Measurements from ENCODE around the gene DHDH.

DHDH gene

GRCh38 chr19:48938256-48938655, 4.8 kb downstream of the DHDH start:
- H3K4me3 ChIP-seq (IDR thresholded peaks at IDR 0.05; ENCODE audit: insufficient read depth, low read depth, low read length) = no peak overlapping the region
- TF ChIP-seq, protein P1, sequence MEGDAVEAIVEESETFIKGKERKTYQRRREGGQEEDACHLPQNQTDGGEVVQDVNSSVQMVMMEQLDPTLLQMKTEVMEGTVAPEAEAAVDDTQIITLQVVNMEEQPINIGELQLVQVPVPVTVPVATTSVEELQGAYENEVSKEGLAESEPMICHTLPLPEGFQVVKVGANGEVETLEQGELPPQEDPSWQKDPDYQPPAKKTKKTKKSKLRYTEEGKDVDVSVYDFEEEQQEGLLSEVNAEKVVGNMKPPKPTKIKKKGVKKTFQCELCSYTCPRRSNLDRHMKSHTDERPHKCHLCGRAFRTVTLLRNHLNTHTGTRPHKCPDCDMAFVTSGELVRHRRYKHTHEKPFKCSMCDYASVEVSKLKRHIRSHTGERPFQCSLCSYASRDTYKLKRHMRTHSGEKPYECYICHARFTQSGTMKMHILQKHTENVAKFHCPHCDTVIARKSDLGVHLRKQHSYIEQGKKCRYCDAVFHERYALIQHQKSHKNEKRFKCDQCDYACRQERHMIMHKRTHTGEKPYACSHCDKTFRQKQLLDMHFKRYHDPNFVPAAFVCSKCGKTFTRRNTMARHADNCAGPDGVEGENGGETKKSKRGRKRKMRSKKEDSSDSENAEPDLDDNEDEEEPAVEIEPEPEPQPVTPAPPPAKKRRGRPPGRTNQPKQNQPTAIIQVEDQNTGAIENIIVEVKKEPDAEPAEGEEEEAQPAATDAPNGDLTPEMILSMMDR (conservative IDR thresholded peaks at IDR 0.05; ENCODE audit: low read depth, low read length) = no peak
- peaks cover 22% of the 10 kb centered on the region for H3K27me3 ChIP-seq (ENCODE audit: insufficient read depth, low read depth)

GRCh38 chr19:48940902-48941301, 7.4 kb downstream of the DHDH start:
- no peaks in the 10 kb centered on the region for H3K79me2 ChIP-seq (ENCODE audit: insufficient read depth, low read depth)
- H2AFZ ChIP-seq (ENCODE audit: low read depth) = no peak overlapping the region
- no peaks in the 10 kb centered on the region for H3K4me1 ChIP-seq (ENCODE audit: low read depth, poor library complexity, severe bottlenecking)
- no peaks in the 10 kb centered on the region for H4K20me1 ChIP-seq (ENCODE audit: insufficient read depth)
- no peak overlapping the region for H3K27ac ChIP-seq
- no peak overlapping the region for H3K4me2 ChIP-seq
- TF ChIP-seq, protein P1 (conservative IDR thresholded peaks at IDR 0.05; ENCODE audit: low read depth, low read length) = no peak
- no peaks in the 10 kb centered on the region for H3K36me3 ChIP-seq (ENCODE audit: insufficient read depth)
- peaks cover 4% of the 10 kb centered on the region for H3K27me3 ChIP-seq (ENCODE audit: insufficient read depth, low read depth)
- H3K9ac ChIP-seq = no peak overlapping the region
- no peak overlapping the region for H3K4me3 ChIP-seq (IDR thresholded peaks at IDR 0.05; ENCODE audit: insufficient read depth, low read depth, low read length)

More at GRCh38 chr19:48938256-48938655, 4.8 kb downstream of the DHDH start:
- no peak overlapping the region for H3K9ac ChIP-seq
- H3K4me1 ChIP-seq (ENCODE audit: low read depth, poor library complexity, severe bottlenecking) = peaks cover 5% of the 10 kb centered on the region
- no peaks in the 10 kb centered on the region for H3K79me2 ChIP-seq (ENCODE audit: insufficient read depth, low read depth)
- no peak overlapping the region for H3K27ac ChIP-seq
- no peaks in the 10 kb centered on the region for H3K36me3 ChIP-seq (ENCODE audit: insufficient read depth)
- no peak overlapping the region for H2AFZ ChIP-seq (ENCODE audit: low read depth)
- no peak overlapping the region for H3K4me2 ChIP-seq
- no peaks in the 10 kb centered on the region for H4K20me1 ChIP-seq (ENCODE audit: insufficient read depth)

- H3K9ac ChIP-seq = no peak overlapping the region
- no peak overlapping the region for H3K4me2 ChIP-seq
Measured at GRCh38 chr19:48943081-48943480, 9.6 kb downstream of the DHDH start.

DNA sequence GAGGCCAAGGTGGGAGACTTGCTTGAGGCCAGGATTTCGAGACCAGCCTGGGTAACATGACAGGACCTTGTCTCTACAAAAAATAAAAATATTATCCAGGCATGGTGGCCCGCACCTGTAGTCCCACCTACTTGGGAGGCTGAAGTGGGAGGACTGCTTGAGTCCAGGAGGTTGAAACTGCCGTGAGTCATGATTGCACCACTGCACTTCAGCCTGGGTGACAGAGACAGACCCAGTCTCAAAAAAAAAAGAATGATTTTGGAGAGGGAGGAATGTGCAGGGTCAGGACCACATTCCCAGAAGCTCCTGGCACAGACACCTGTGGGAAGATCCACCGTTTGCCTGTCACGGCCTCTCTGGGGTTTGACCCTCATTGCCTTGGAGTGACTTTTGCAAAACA, 11.9 kb downstream of the DHDH start:
- no peaks in the 10 kb centered on the region for H3K27me3 ChIP-seq (ENCODE audit: insufficient read depth, low read depth)
- H3K79me2 ChIP-seq (ENCODE audit: insufficient read depth, low read depth) = no peaks in the 10 kb centered on the region
- H3K4me3 ChIP-seq (IDR thresholded peaks at IDR 0.05; ENCODE audit: insufficient read depth, low read depth, low read length) = no peak overlapping the region
- no peak overlapping the region for H3K9ac ChIP-seq
- no peak overlapping the region for H3K4me2 ChIP-seq
- no peaks in the 10 kb centered on the region for H4K20me1 ChIP-seq (ENCODE audit: insufficient read depth)
- H3K4me1 ChIP-seq (ENCODE audit: low read depth, poor library complexity, severe bottlenecking) = no peaks in the 10 kb centered on the region
- H3K36me3 ChIP-seq (ENCODE audit: insufficient read depth) = no peaks in the 10 kb centered on the region
- H2AFZ ChIP-seq (ENCODE audit: low read depth) = no peak overlapping the region
- TF ChIP-seq, protein P1 (conservative IDR thresholded peaks at IDR 0.05; ENCODE audit: low read depth, low read length) = no peak
- no peak overlapping the region for H3K27ac ChIP-seq

More at GRCh38 chr19:48943081-48943480, 9.6 kb downstream of the DHDH start:
- H3K79me2 ChIP-seq (ENCODE audit: insufficient read depth, low read depth) = no peaks in the 10 kb centered on the region
- H3K4me3 ChIP-seq (IDR thresholded peaks at IDR 0.05; ENCODE audit: insufficient read depth, low read depth, low read length) = no peak overlapping the region
- TF ChIP-seq, protein P1 (conservative IDR thresholded peaks at IDR 0.05; ENCODE audit: low read depth, low read length) = no peak
- no peaks in the 10 kb centered on the region for H3K36me3 ChIP-seq (ENCODE audit: insufficient read depth)
- no peaks in the 10 kb centered on the region for H4K20me1 ChIP-seq (ENCODE audit: insufficient read depth)
- no peak overlapping the region for H2AFZ ChIP-seq (ENCODE audit: low read depth)
- no peaks in the 10 kb centered on the region for H3K4me1 ChIP-seq (ENCODE audit: low read depth, poor library complexity, severe bottlenecking)
- no peak overlapping the region for H3K27ac ChIP-seq
- peaks cover under 1% of the 10 kb centered on the region; the same call in 1 of the 2 replicates for H3K27me3 ChIP-seq (ENCODE audit: insufficient read depth, low read depth)
